Left cardiac atrium (tissue), 4 donors: ENCODE results near the gene CCM2L. TPM values are rescaled to one million over a fixed set of nuclear protein-coding genes. Genes with fewer than 3 reads are reported as not detected.

Experiments used
- ATAC-seq, 2 donors: fragments of 200-7000 bp; cut with Tn5 transposase; one replicate each; pipeline ENCODE4 v1.9.1; 2020; ENCODE audit warnings: mild to moderate bottlenecking in 2 of 2, moderate library complexity in 2 of 2
- DNase-seq: peaks from one replicate; pipeline ENCODE4 v3.0.0-alpha.2; 2020
- intact Hi-C, 2 donors: fragments of 100-400 bp; cut with DNase I; formaldehyde crosslinking; loops; one replicate each; pipeline versions ENCODE4 v1.14.1 to v1.15.1; 2022 to 2023
- total RNA-seq, 2 donors: library from RNA; stranded (reverse); fragmentation: NEBNext Ultra II Directional; extraction: Animal tissue kit (Norgen Biotek cat#: 25700); gene quantifications; one replicate each; pipeline ENCODE4 v1.2.1, GENCODE V29; 2021
- donor health status: DM: no; HTN: yes; CAD: no.
- donor health status: DM: no; HTN: yes; CAD: no; lungs with severe emphysema.
- donor health status: DM: yes; HTN: yes; CAD: no.
- donor health status: Dilated cardiomyopathy.

The CCM2L gene
- total RNA-seq, 2 donors from 2014 or later = 7.2 to 7.8 TPM

- ATAC-seq = no peak
- DNase-seq = no peak
- intact Hi-C loops = no loop called here
Measured at GRCh38 chr20:32072168-32072750, 62.0 kb downstream of the CCM2L start.

- ATAC-seq = no peak
- intact Hi-C loops = no loop called here
Measured at GRCh38 chr20:32075534-32075933, 65.3 kb downstream of the CCM2L start.

GRCh38 chr20:32077190-32077589 lies 67.0 kb downstream of the CCM2L start:
- no peak for DNase-seq
- ATAC-seq = no peak
- intact Hi-C loops = no loop called here

More at GRCh38 chr20:32075534-32075933, 65.3 kb downstream of the CCM2L start:
- DNase-seq = no peak

GRCh38 chr20:32078322-32078721 lies 68.1 kb downstream of the CCM2L start:
- ATAC-seq = no peak
- no peak for DNase-seq
- intact Hi-C loops = no loop called here

GRCh38 chr20:32078791-32079190 lies 68.6 kb downstream of the CCM2L start:
- ATAC-seq (no peak), DNase-seq (no peak)
- intact Hi-C loops = no loop called here

GRCh38 chr20:32079655-32080109 lies 69.4 kb downstream of the CCM2L start:
- DNase-seq (no peak), ATAC-seq (no peak)
- intact Hi-C loops = no loop called here

- ATAC-seq = no peak
- intact Hi-C loops = no loop called here
- DNase-seq = no peak
Measured at GRCh38 chr20:32080783-32081182, 70.5 kb downstream of the CCM2L start.

Other genes starting within 250 kb of the CCM2L start
- under 1 TPM in 1 of 2 donors, not detected in 1; 0.55 TPM for gene MYLK2, start 191.1 kb upstream of the CCM2L start, total RNA-seq
- gene FOXS1, start 164.8 kb upstream of the CCM2L start, total RNA-seq = 1 to 10 TPM; 1.6 to 3.1 TPM
- gene DUSP15, start 139.9 kb upstream of the CCM2L start, total RNA-seq = 1 to 10 TPM; 4.2 to 5.7 TPM
- under 1 TPM in 1 of 2 donors, not detected in 1; 0.13 TPM for gene TTLL9, start 139.8 kb upstream of the CCM2L start, total RNA-seq
- 1 to 10 TPM; 8.8 to 9.6 TPM for gene PDRG1, start 58.4 kb upstream of the CCM2L start, total RNA-seq
- not detected for gene XKR7, start 42.3 kb upstream of the CCM2L start, total RNA-seq
- gene HCK, start 41.8 kb downstream of the CCM2L start, total RNA-seq = 10 to 100 TPM; 11.1 to 14.1 TPM
- gene TM9SF4, start 99.3 kb downstream of the CCM2L start, total RNA-seq = 10 to 100 TPM; 31.2 to 37.8 TPM
- 1 to 10 TPM; 6.9 to 8.0 TPM for gene PLAGL2, start 197.3 kb downstream of the CCM2L start, total RNA-seq
- gene POFUT1, start 197.4 kb downstream of the CCM2L start, total RNA-seq = 10 to 100 TPM; 25.5 to 28.6 TPM